MV-4-11 (cell line): ENCODE data around the gene RTN4.
"Not testable (repeated sequence)": the region's sequence is repeated elsewhere in the genome, so short reads cannot be mapped to it uniquely, and the experiment has no call there.

ENCODE experiments used
- DNase-seq: peaks from one replicate; lab custom pipeline; 2025; lab: John Stamatoyannopoulos, UW

Gene RTN4

DNA sequence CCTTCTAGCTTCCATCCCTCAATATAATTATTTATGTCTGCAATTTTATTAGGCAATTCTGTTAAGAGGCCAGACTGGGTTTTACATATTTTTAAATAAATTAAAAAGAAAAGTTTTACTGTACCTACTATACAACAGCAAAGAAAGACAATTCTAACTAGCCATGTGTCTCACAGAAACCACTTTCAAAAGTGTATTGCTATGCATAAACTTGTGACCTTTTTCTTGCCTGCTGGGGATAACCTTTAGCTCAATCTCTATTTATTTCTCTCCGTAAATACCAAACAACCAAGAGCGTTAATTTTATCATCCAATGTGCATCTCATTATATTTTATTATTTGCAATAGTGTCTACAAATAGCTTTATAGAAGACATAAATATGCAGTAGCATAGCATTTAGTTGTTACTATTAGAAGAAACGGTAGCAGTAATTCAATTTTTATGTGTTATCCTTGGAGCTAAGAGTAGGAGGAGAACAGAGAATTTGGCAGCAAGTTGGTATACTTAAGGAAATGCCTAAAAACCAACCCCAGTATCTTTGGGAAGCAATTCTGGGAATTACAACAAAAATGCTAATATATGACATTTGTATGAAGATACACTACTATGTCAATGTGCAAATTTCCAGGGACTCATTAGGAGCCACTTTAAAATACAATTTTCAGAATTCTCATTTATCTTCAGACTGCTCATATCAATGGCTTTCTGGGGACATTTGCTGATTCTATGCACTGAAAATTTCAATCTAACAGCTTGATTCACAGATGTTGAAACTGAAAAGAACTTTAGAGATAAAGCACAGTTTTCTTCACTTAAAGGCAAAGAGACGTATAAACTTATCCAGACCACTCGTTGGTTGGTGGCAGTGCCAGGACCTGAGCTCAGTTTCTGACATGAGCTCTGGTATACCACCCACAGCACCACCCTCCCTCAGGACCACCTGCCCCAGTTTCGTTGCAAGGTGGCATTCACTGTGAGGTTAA is 23.0 kb upstream of the RTN4 start:
- no peak for DNase-seq

DNA sequence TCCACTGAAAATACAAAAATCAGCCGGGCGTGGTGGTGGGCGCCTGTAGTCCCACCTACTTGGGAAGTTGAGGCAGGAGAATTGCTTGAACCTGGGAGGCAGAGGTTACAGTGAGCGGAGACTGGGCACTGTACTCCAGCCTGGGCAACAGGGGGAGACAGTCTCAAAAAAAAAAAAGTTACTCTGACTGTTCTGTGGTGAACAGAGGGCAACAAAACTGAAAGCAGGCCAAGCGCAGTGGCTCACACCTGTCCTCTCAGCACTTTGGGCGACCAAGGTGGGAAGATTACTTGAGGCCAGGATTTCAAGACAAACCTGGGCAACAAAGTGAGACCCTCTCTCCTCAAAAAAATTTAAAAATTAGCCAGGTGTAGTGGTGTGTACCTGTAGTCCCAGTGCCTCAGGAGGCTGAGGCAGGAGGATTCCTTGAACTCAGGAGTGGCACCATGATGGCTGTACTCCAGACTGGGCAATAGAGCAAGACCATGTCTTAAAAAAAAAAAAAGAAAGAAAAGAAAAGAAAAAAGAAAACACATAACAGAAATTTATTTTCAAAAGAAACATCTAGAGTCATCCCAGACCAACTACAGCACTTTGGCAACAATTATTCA is 13.6 kb upstream of the RTN4 start:
- DNase-seq = no peak

DNA sequence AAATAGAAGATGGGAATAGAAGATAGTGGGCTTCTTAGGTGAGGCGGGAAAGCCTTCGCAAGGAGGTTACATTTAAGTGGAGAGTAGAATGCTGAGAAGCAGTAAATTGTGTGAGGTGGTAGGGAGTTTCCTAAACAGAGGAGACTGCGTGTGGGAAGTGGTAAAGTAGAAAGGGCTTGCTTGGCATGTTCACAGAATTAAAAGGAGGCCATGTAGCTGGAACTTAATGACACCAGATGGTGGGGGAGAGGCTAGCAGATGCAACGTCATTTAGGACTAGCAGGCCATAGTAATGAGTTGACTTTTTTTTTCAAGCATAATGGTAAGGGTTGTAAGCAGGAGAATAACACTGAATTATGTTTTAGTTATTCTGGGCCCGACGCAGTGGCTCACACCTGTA is 13.0 kb upstream of the RTN4 start:
- no peak for DNase-seq

GRCh38 chr2:55062754-55063153 is 12.5 kb upstream of the RTN4 start:
- DNase-seq = no peak

GRCh38 chr2:55061523-55062344 is 11.5 kb upstream of the RTN4 start:
- peak; percentile 65 for DNase-seq

DNA sequence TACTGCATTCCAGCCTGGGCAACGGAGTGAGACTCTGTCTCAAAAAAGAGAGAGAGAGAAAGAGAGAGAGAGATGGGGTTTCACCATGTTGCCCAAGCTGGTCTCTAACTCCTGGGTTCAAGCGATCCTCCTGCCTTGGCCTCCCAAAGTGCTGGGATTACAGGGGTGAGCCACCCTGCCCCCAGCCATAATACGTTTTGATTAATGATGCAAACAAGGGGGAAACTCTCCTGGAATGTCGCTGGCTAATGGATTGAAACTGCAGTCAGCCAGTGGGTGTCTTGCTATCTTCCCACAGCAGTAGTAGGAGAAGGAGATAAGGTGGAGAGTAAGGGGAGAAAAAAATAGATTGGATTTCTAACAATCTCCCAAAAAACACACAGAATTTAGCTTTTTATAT is 9.5 kb upstream of the RTN4 start:
- no peak for DNase-seq

DNA sequence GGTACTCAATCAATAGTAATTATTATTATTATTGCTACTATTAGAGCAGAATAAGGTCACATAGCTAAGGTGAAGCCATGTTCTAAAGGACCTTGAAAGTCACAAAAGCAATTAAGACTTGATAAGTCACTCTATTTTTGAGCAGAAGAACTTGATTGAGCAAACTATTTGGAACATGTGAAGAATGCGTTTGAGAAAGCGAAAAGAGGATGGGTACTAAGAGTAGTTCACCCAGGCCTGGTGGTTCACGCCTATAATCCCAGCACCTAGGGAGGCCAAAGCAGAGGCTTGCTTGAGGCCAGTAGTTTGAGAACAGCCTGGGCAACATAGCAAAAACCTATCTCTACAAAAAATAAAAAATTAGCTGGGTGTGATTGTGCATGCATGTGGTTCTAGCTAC is 7.2 kb upstream of the RTN4 start:
- no peak for DNase-seq

DNA sequence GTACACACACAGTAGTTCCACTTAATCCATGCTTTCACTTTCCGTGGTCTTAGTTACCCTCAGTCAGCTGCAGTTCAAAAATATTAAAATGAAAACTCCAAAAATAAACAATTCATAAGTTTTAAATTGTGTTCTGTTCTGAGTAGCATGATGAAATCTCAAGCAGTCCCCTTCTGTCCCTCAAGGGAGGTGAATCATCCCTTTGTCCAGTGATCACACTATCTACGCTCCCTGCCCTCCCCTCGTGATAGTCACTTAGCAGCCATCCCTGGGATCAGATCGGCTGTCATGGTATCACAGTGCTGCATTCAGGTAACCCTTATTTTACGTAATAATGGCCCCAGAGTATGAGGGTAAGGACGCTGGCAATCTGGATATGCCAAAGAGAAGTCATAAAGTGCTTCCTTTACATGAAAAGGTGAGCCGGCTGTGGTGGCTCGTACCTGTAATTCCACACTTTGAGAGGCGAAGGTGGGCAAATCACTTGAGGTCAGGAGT is 5.8 kb upstream of the RTN4 start:
- peak; percentile 21 for DNase-seq

DNA sequence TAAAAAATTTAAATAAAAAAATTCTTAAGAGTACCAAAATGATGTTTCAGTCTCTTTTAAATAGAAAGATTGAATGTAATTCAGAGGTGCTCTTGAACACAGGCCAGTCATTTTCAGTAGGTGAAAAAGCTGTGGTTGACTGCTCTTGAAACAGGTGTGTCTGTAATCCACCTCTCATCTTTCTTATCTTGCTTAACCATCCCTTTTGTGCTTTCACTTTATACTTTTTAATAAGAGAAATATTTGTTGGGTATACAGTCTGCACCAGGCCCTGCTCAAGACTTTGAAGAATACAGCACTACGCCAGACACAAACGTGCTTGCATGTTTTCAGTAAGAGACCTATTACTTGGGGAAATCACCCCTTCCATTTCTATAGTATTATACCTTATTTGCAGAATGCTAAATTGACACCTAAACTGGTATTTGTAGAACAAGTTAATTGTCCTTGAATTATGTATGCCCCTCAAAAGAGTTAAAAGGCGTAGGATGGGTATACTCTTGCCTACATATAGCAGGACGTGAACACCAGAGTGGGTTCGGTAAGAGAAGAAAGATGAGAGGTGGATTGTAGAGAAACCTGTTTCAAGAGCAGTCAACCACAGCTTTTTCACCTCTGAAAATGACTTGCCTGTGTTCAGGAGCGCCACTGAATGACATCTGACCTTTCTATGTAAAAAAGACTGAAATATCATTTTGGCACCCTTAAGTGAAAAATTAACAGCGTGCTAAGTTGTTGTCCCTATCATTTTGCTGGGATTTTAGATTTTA is 4.0 kb upstream of the RTN4 start:
- no peak for DNase-seq

- DNase-seq = not testable (repeated sequence)
Measured at GRCh38 chr2:55053225-55053624, 3.0 kb upstream of the RTN4 start.

DNA sequence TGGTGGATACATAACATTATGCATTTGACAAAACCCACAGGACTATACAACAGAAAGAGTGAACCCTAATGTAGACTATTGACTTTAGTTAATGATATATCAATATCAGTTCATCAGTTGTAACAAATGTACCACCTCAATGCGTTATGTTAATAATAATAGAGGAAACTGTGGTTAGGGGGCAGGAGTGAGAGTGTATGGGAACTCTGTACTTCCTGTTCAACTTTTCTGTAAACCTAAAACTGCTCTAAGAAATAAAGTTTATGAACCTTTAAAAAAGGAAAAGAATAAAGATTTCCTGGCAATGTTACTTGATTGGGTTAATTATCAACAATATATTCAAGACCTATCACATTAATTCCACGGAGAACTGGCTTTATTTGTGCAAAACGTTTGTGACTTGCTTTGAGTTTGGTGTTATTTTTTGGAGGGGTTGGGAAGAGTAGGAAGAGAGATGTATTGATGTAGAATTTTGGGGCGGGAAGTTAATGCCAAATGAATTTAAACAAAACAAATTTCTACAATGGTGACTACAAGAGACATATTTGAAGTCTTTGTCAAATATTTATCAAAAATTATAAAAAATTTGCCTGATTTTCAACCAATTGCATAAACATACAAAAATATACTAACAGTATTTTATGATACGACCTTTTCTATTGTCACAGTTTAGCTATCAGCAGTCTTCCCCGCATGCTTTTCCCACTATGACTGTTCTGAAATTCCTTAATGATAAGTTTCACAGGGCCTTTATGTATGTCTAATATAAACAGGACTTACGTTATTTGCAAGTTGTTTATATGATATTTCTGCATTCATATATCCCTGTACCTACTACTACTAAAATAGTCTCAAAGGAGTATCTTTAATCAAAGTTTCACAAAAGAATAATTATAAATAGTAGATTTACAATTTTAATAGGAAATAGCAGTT is 2.1 kb upstream of the RTN4 start:
- peak; percentile 46 for DNase-seq

DNA sequence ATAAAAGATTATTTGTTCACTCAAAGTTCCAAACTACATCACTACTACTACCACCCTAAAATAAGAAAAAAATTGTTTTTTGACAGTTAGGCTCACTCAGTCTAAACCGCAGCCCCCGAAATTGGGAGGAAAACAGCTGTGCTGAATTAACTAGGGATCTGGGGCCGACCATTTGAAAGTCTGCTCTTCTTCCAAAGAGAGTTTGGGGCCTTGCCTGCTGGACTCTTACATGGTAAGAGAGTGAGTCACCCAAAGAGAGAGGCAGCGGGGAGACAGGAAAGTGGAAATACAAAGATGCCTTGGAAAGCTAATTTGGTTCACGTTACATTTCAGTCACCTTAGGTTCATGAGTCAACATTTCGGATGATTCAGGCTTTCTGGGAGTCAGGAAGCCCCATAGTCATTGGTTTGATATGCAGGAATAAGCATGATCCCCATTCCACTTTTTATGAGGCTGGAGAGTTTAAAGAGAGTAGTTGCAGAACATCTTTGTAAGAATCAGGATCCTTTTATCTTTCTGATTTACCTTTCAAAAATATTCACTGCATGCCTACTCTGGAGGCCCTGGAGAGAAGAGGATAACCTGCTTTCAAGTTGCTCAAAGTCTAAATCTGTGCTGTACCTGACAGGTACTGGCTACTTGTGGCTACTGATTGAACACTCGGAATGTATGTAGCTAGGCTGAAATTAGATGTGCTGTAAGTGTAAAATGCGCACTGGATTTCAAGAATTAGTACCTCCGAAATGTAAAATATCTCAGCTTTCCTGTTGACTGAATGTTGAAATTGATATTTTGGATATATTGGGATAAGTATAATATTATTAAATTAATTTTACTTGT is 995 bp upstream of the RTN4 start:
- peak; percentile 62 for DNase-seq

DNA sequence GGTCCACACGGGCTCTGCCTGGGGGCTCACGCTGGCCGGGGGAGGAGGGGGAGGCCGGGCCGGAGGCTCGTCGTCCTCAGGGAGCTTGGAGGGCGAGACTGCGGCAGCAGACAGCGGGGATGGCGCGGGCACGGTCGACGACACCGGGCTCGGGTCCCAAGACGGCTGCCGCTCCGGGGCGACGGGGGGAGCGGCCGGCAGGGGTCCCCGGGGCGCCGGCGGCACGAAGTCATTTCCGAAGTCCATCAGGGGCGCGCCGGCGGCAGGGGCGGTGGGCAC is 491 bp downstream of the RTN4 start:
- no peak for DNase-seq

DNA sequence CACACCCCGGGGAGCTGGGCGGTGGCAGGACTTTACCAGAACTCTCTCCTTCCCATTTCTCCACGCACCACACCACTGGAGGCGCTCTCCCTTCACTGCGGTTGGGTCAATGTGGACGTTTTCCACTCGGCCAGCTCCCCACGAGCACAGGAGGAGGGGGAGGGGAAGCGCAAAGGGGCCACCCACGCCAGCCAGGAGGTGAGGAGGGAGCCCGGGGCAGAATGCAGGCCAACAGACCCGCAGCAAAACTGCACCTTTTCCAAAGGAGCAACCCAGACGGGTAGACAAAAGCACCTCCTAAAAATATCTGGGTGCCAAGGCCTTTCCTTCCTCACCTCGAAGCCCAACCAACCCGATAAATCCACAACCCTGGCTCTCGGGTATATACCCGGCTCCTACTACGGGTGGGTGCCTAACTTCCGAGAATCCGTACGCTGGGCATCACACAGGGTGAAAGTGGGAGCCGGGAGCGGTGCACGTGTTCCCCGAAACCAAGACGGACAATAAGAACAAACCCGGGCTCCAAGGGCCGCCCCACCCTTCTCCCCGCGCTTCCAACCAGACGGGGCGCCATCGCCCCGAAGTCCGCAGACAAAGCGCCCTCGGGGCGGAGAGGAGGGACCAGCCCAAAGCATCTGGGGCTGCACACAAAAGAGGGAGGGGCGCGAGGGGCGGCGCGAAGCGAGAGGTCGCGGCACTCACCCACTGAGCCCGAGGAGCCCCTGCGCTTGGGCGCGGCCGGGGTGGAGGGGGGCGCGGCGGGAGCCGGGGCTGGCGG is 1.0 kb downstream of the RTN4 start:
- peak; percentile 85 for DNase-seq

DNA sequence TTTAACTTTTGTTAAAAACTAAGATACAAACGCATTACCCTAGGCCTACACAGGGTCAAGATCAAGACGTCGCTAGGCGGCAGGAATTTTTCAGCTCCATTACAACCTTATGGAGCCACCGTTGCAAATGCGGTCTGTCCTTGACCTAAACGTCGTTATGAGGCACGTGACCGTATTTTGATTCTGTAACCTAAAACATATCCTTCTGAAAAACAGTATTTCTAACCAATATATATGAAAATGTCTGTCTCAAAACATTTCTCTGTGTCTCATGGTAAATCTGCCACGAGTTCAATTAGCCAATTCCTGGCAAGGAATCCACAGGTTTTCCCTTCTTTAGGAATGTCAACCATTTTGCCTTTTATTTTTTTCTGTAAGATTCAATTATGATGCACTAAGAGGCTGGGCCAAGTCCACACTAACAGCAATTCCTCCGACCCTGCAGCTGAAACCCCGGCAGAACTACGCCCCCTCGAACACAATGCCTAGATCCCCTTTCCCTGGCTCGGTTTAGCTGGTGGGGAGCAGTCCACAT is 1.7 kb downstream of the RTN4 start:
- peak; percentile 3 for DNase-seq

GRCh38 chr2:55047677-55048299 is 2.5 kb downstream of the RTN4 start:
- peak; percentile 79 for DNase-seq

DNA sequence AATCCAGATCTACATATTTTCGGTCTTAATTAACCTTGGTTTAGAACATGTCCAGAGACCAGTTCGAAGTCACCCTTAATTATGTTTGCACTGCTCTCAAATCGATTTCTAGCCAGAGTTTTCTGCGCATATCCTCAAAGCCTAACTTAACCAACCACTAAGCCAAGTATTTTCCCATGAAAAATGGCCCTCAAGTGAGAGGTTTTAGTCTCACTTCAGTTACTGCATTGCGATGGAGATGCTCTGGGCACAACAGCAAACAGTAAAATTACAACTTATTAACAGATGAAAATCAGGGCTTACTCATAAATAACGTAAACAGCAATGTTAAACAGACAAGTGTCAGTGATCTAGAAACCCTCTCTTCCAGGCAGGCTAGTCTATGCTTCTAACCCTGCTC is 4.5 kb downstream of the RTN4 start:
- no peak for DNase-seq

GRCh38 chr2:55043841-55044240 is 6.4 kb downstream of the RTN4 start:
- no peak for DNase-seq
